ENCODE measurements around the gene MYH14. TPM values are rescaled to one million over a fixed set of nuclear protein-coding genes. Genes with fewer than 3 reads are reported as not detected.

Gene MYH14
- total RNA-seq, 2 donors from 2014 or later: 27.0 to 31.5 TPM

- WGBS: 81% methylated on average over 8 of the region's 8 CpGs
- no peak for DNase-seq (ENCODE audit: low spot score)
- H3K27me3 ChIP-seq (replicated peaks; ENCODE audit: insufficient read depth): no peaks in the 10 kb centered on the region
Observed at GRCh38 chr19:50318438-50318837, 115.0 kb downstream of the MYH14 start.

DNA sequence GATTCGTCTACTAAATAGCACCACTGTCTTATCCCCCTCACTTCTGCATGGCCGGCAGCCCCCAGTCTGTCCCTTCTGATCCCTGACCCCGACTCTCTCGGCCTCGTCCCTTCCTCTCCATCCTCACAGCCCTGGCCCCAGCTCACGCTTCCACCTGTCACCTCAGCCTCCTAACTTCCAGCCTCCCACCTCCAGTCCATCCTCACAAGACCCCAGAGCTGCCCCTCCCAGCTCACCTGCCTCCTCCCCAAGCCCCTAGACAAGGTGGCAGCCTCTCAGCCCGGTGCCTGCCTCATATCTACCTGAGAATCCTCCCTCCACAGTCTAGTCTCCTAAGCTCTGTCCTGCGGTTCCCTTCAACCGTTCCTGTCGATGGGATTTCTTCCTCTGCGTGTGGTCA is 115.7 kb downstream of the MYH14 start:
- no peak overlapping the region for H3K4me3 ChIP-seq
- intact Hi-C loops (cut with DNase I): no loop called here
- no peak for DNase-seq (ENCODE audit: low spot score)
- no peaks in the 10 kb centered on the region for H3K4me1 ChIP-seq (replicated peaks)
- no peaks in the 10 kb centered on the region for H3K9me3 ChIP-seq
- H3K36me3 ChIP-seq: no peaks in the 10 kb centered on the region
- H3K27ac ChIP-seq: no peak overlapping the region
- no peaks in the 10 kb centered on the region for H3K27me3 ChIP-seq (replicated peaks; ENCODE audit: insufficient read depth)
- TF ChIP-seq CTCF (IDR thresholded peaks at IDR 0.05) (no peak), POLR2AphosphoS5 (IDR thresholded peaks at IDR 0.05) (no peak), POLR2A (IDR thresholded peaks at IDR 0.05) (no peak)
- WGBS: 90% methylated on average over 11 of the region's 11 CpGs

More at GRCh38 chr19:50318438-50318837, 115.0 kb downstream of the MYH14 start:
- intact Hi-C loops (cut with DNase I): no loop called here
- Histone ChIP-seq H3K27ac (no peak overlapping the region), H3K36me3 (no peaks in the 10 kb centered on the region), H3K9me3 (no peaks in the 10 kb centered on the region), H3K4me3 (no peak overlapping the region), H3K4me1 (replicated peaks) (no peaks in the 10 kb centered on the region)
- TF ChIP-seq CTCF (IDR thresholded peaks at IDR 0.05): no peak
- TF ChIP-seq POLR2A (IDR thresholded peaks at IDR 0.05): no peak
- no peak for TF ChIP-seq POLR2AphosphoS5 (IDR thresholded peaks at IDR 0.05)

- WGBS: 85% methylated on average over 12 of the region's 12 CpGs
- intact Hi-C loops (cut with DNase I): no loop called here
Observed at GRCh38 chr19:50320051-50320450, 116.6 kb downstream of the MYH14 start.

GRCh38 chr19:50320596-50320995 is 117.2 kb downstream of the MYH14 start:
- peaks cover 4% of the 10 kb centered on the region for H3K4me1 ChIP-seq (replicated peaks)
- no peaks in the 10 kb centered on the region for H3K9me3 ChIP-seq
- H3K27ac ChIP-seq: no peak overlapping the region
- no peak for TF ChIP-seq POLR2A (IDR thresholded peaks at IDR 0.05)
- no peak for TF ChIP-seq POLR2AphosphoS5 (IDR thresholded peaks at IDR 0.05)
- no peak for TF ChIP-seq CTCF (IDR thresholded peaks at IDR 0.05)
- H3K27me3 ChIP-seq (replicated peaks; ENCODE audit: insufficient read depth): no peaks in the 10 kb centered on the region
- no peak for DNase-seq (ENCODE audit: low spot score)
- no peak overlapping the region for H3K4me3 ChIP-seq
- H3K36me3 ChIP-seq: no peaks in the 10 kb centered on the region
- WGBS: 90% methylated on average over 18 of the region's 20 CpGs
- intact Hi-C loops (cut with DNase I): no loop called here

More at GRCh38 chr19:50320051-50320450, 116.6 kb downstream of the MYH14 start:
- TF ChIP-seq POLR2A (IDR thresholded peaks at IDR 0.05): no peak
- TF ChIP-seq POLR2AphosphoS5 (IDR thresholded peaks at IDR 0.05): no peak
- Histone ChIP-seq H3K4me1 (replicated peaks) (peaks cover under 1% of the 10 kb centered on the region), H3K27ac (no peak overlapping the region), H3K4me3 (no peak overlapping the region), H3K36me3 (no peaks in the 10 kb centered on the region), H3K9me3 (no peaks in the 10 kb centered on the region), H3K27me3 (replicated peaks; ENCODE audit: insufficient read depth) (no peaks in the 10 kb centered on the region)
- no peak for DNase-seq (ENCODE audit: low spot score)

GRCh38 chr19:50321831-50322230 is 118.4 kb downstream of the MYH14 start:
- DNase-seq (ENCODE audit: low spot score): no peak
- intact Hi-C loops (cut with DNase I): no loop called here
- Histone ChIP-seq H3K36me3 (no peaks in the 10 kb centered on the region), H3K27ac (no peak overlapping the region), H3K4me1 (replicated peaks) (peaks cover 10% of the 10 kb centered on the region), H3K4me3 (no peak overlapping the region), H3K27me3 (replicated peaks; ENCODE audit: insufficient read depth) (no peaks in the 10 kb centered on the region), H3K9me3 (no peaks in the 10 kb centered on the region)
- TF ChIP-seq POLR2A (IDR thresholded peaks at IDR 0.05) (no peak), CTCF (IDR thresholded peaks at IDR 0.05) (no peak), POLR2AphosphoS5 (IDR thresholded peaks at IDR 0.05) (no peak)
- WGBS: 87% methylated on average over 3 of the region's 4 CpGs
